ENCODE measurements around the gene BICC1.

Gene BICC1

DNA sequence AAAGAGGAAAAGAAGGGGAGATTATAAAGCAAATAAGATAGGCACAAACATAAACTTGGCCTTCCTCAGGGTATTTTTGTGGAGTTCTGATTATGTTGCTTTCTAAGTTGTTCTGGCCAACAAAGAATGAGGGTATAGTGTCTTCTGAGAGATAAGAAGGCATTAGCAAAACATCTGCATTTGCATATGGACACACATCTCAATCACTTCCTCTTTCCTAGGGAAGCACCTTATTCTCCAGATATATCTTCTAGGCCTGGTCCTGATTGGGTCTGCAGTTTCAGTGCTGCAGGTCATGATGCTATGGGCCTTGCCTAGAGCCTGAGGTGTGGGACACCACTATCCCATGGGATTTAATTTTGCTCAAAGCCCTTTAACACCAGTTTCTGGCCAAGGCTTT is 355.0 kb downstream of the BICC1 start:
- no peak overlapping the region for H3K9ac ChIP-seq (ENCODE audit: low read depth, low read length, poor library complexity, severe bottlenecking)
- H3K4me3 ChIP-seq (ENCODE audit: low read length, poor library complexity, severe bottlenecking): no peak overlapping the region
- no peaks in the 10 kb centered on the region for H3K4me1 ChIP-seq (ENCODE audit: insufficient read depth, low read length, poor library complexity, severe bottlenecking)
- H3K79me2 ChIP-seq (ENCODE audit: insufficient read depth, low read length): no peaks in the 10 kb centered on the region
- no peak overlapping the region for H3K4me2 ChIP-seq (ENCODE audit: low read depth, low read length, poor library complexity, severe bottlenecking)
- TF ChIP-seq EZH2phosphoT487 (IDR thresholded peaks at IDR 0.05; ENCODE audit: borderline replicate concordance): no peak
- TF ChIP-seq, protein P1, sequence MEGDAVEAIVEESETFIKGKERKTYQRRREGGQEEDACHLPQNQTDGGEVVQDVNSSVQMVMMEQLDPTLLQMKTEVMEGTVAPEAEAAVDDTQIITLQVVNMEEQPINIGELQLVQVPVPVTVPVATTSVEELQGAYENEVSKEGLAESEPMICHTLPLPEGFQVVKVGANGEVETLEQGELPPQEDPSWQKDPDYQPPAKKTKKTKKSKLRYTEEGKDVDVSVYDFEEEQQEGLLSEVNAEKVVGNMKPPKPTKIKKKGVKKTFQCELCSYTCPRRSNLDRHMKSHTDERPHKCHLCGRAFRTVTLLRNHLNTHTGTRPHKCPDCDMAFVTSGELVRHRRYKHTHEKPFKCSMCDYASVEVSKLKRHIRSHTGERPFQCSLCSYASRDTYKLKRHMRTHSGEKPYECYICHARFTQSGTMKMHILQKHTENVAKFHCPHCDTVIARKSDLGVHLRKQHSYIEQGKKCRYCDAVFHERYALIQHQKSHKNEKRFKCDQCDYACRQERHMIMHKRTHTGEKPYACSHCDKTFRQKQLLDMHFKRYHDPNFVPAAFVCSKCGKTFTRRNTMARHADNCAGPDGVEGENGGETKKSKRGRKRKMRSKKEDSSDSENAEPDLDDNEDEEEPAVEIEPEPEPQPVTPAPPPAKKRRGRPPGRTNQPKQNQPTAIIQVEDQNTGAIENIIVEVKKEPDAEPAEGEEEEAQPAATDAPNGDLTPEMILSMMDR (conservative IDR thresholded peaks at IDR 0.05; ENCODE audit: low read length): no peak
- H3K36me3 ChIP-seq (ENCODE audit: insufficient read depth, low read length): no peaks in the 10 kb centered on the region
- H4K20me1 ChIP-seq (ENCODE audit: insufficient read depth, low read length, poor library complexity, severe bottlenecking): no peaks in the 10 kb centered on the region
- no peaks in the 10 kb centered on the region for H3K9me3 ChIP-seq (ENCODE audit: insufficient read depth, low read depth, low read length)
- H3K27me3 ChIP-seq (ENCODE audit: insufficient read depth, low read length, poor library complexity, severe bottlenecking): no peaks in the 10 kb centered on the region
- H2AFZ ChIP-seq (ENCODE audit: low read length): no peak overlapping the region
- H3F3A ChIP-seq (ENCODE audit: low read depth): no peaks in the 10 kb centered on the region
- no peaks in the 10 kb centered on the region for H3K9me2 ChIP-seq (replicated peaks; ENCODE audit: low read depth, low read length)

DNA sequence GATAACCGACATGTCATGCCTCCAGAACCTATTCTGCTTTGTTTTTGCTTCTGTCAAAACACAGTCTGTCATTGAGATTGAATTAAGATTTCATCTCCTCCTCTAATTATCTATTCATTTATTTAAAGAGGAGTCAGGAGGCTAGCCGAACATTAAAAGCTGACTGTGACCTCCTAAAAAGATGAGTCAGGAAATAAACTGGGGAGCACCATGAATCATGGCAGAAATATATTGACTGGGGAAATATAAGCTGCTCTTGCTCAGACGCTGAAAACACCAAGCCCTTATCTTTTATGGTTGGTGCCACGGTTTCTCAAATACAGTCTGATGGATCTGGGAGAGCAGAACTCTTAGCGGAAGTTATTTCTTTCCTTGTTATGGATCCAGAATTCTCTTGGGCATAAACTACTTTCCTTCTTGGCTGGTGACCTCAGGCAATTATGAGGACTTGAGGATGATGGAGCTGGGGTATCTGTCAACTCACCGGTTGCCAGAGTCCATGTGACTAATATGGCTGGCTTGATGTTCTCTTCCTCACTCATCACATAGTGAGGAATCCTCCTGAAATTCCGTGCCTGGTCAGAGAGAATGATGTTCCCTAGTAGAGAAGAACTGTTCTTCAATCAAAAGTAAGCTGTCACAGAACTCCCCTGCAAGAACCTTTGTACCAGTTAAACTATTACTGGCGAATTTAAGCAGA is 356.2 kb downstream of the BICC1 start:
- Histone ChIP-seq H3K79me2 (ENCODE audit: insufficient read depth, low read length) (no peaks in the 10 kb centered on the region), H3K9me2 (replicated peaks; ENCODE audit: low read depth, low read length) (no peaks in the 10 kb centered on the region), H3K27me3 (ENCODE audit: insufficient read depth, low read length, poor library complexity, severe bottlenecking) (no peaks in the 10 kb centered on the region), H3K4me3 (ENCODE audit: low read length, poor library complexity, severe bottlenecking) (no peak overlapping the region), H2AFZ (ENCODE audit: low read length) (no peak overlapping the region), H4K20me1 (ENCODE audit: insufficient read depth, low read length, poor library complexity, severe bottlenecking) (no peaks in the 10 kb centered on the region), H3K9me3 (ENCODE audit: insufficient read depth, low read depth, low read length) (no peaks in the 10 kb centered on the region), H3K4me1 (ENCODE audit: insufficient read depth, low read length, poor library complexity, severe bottlenecking) (no peaks in the 10 kb centered on the region), H3F3A (ENCODE audit: low read depth) (no peaks in the 10 kb centered on the region), H3K9ac (ENCODE audit: low read depth, low read length, poor library complexity, severe bottlenecking) (no peak overlapping the region), H3K4me2 (ENCODE audit: low read depth, low read length, poor library complexity, severe bottlenecking) (no peak overlapping the region), H3K36me3 (ENCODE audit: insufficient read depth, low read length) (no peaks in the 10 kb centered on the region)
- no peak for TF ChIP-seq EZH2phosphoT487 (IDR thresholded peaks at IDR 0.05; ENCODE audit: borderline replicate concordance)
- TF ChIP-seq, protein P1 (conservative IDR thresholded peaks at IDR 0.05; ENCODE audit: low read length): no peak

DNA sequence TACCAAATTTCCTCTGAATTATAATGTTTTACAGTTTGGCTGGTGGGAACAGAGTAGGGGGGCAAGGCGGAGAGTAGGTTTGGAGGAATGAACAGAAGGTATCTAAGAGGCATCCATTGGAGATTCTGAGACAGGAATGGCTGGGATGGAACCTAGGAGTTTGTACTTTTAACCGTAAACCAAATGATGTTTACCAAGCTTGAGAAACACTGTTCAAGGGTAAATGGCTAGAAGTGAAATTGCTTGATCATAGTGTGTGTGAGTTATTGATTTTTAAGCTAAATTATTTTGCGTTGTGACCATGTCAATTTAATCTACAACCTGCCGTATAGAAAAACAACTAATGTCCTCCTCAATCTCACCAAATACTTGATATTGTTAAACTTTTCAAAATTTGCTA is 357.4 kb downstream of the BICC1 start:
- no peaks in the 10 kb centered on the region for H3K9me2 ChIP-seq (replicated peaks; ENCODE audit: low read depth, low read length)
- H3F3A ChIP-seq (ENCODE audit: low read depth): no peaks in the 10 kb centered on the region
- no peaks in the 10 kb centered on the region for H3K36me3 ChIP-seq (ENCODE audit: insufficient read depth, low read length)
- H3K4me2 ChIP-seq (ENCODE audit: low read depth, low read length, poor library complexity, severe bottlenecking): no peak overlapping the region
- no peak overlapping the region for H2AFZ ChIP-seq (ENCODE audit: low read length)
- H3K4me1 ChIP-seq (ENCODE audit: insufficient read depth, low read length, poor library complexity, severe bottlenecking): no peaks in the 10 kb centered on the region
- no peaks in the 10 kb centered on the region for H4K20me1 ChIP-seq (ENCODE audit: insufficient read depth, low read length, poor library complexity, severe bottlenecking)
- no peak overlapping the region for H3K4me3 ChIP-seq (ENCODE audit: low read length, poor library complexity, severe bottlenecking)
- no peaks in the 10 kb centered on the region for H3K79me2 ChIP-seq (ENCODE audit: insufficient read depth, low read length)
- TF ChIP-seq EZH2phosphoT487 (IDR thresholded peaks at IDR 0.05; ENCODE audit: borderline replicate concordance): no peak
- TF ChIP-seq, protein P1 (conservative IDR thresholded peaks at IDR 0.05; ENCODE audit: low read length): no peak
- no peaks in the 10 kb centered on the region for H3K27me3 ChIP-seq (ENCODE audit: insufficient read depth, low read length, poor library complexity, severe bottlenecking)
- H3K9ac ChIP-seq (ENCODE audit: low read depth, low read length, poor library complexity, severe bottlenecking): no peak overlapping the region
- H3K9me3 ChIP-seq (ENCODE audit: insufficient read depth, low read depth, low read length): no peaks in the 10 kb centered on the region
